ENCODE results near the gene FAM210B. TPM values are rescaled to one million over a fixed set of nuclear protein-coding genes. Genes with fewer than 3 reads are reported as not detected.

The FAM210B gene
- total and polyA plus RNA-seq, 2 experiments from 2014 or later, result 15.4 to 16.2 TPM

- Histone ChIP-seq H3K36me3 (ENCODE audit: insufficient read depth) (peaks cover 39% of the 10 kb centered on the region), H3K4me2 (peak overlapping the region; percentile 88), H3K4me3 (peak overlapping the region; percentile 92), H2AFZ (no peak overlapping the region), H4K20me1 (replicated peaks; ENCODE audit: insufficient read depth) (peaks cover 20% of the 10 kb centered on the region), H3K79me2 (replicated peaks; ENCODE audit: insufficient read depth) (peaks cover 81% of the 10 kb centered on the region), H3K4me1 (ENCODE audit: insufficient read depth) (peaks cover 15% of the 10 kb centered on the region), H3F3A (replicated peaks; ENCODE audit: low read depth) (no peaks in the 10 kb centered on the region), H3K27me3 (ENCODE audit: insufficient read depth) (no peaks in the 10 kb centered on the region), H3K9me2 (ENCODE audit: insufficient read depth) (no peaks in the 10 kb centered on the region), H3K27ac (ENCODE audit: low read depth) (no peak overlapping the region)
- H3K27me3 Mint-ChIP-seq (ENCODE audit: insufficient read depth, low read depth, poor library complexity), result peaks cover 6% of the 10 kb centered on the region
- no peak overlapping the region for H3K4me3 Mint-ChIP-seq
- DNase-seq (ENCODE audit: low spot score) (peak; percentile 11), ATAC-seq (peak; percentile 69)
- H3K4me1 Mint-ChIP-seq, result peaks cover 9% of the 10 kb centered on the region
- no peaks in the 10 kb centered on the region; the same call in 2 of the 3 replicates for H3K9me3 Mint-ChIP-seq
- no peak overlapping the region; the same call in 1 of the 2 replicates for H3K27ac Mint-ChIP-seq
- no peak for TF ChIP-seq ZNF331 (CRISPR knock-in tag; IDR thresholded peaks at IDR 0.05; ENCODE audit: low read depth)
- TF ChIP-seq STAT1 (IDR thresholded peaks at IDR 0.05; ENCODE audit: unreplicated experiment), result no peak
- TF ChIP-seq ZNF462 (CRISPR knock-in tag; IDR thresholded peaks at IDR 0.05), result no peak
- TF ChIP-seq EZH2 (IDR thresholded peaks at IDR 0.05; ENCODE audit: low read depth, unreplicated experiment), result no peak
- TF ChIP-seq EZH2phosphoT487 (IDR thresholded peaks at IDR 0.05; ENCODE audit: unreplicated experiment), result no peak
- TF ChIP-seq ZNF114 (CRISPR knock-in tag; IDR thresholded peaks at IDR 0.05), result no peak
- H3K36me3 Mint-ChIP-seq (ENCODE audit: low read depth), result peaks cover 59% of the 10 kb centered on the region
Observed at GRCh38 chr20:56391596-56392131, 32.9 kb downstream of the FAM210B start.
